ENCODE data around the gene TRAPPC3L. TPM values are rescaled to one million over a fixed set of nuclear protein-coding genes. Genes with fewer than 3 reads are reported as not detected.
A peak's percentile ranks its signal among the peaks of the same experiment; 100 is the strongest.

Gene TRAPPC3L
- total and polyA plus RNA-seq, 2 of the 13 experiments (the other 11 are each of a cell fraction or from before 2014, with no cell fraction given): not detected

- TF ChIP-seq ZNF782 (CRISPR knock-in tag; IDR thresholded peaks at IDR 0.05; ENCODE audit: borderline replicate concordance): 0 out of 2 replicates have a peak, but pooled peaks have one; percentile 57
- TF ChIP-seq TBX3 (IDR thresholded peaks at IDR 0.05; ENCODE audit: borderline replicate concordance): no peak
- no peak for TF ChIP-seq THRA (CRISPR knock-in tag; IDR thresholded peaks at IDR 0.05; ENCODE audit: borderline replicate concordance)
- TF ChIP-seq NR2F2 (IDR thresholded peaks at IDR 0.05; ENCODE audit: borderline replicate concordance, low read depth): no peak
- TF ChIP-seq STAG1 (CRISPR knock-in tag; IDR thresholded peaks at IDR 0.05): peak; percentile 88
- no peak for TF ChIP-seq ERF (CRISPR knock-in tag; IDR thresholded peaks at IDR 0.05)
- peak; percentile 34; the same call in 1 of the 2 replicates for TF ChIP-seq DMTF1 (CRISPR knock-in tag; IDR thresholded peaks at IDR 0.05)
- no peak for TF ChIP-seq ZNF180 (CRISPR knock-in tag; IDR thresholded peaks at IDR 0.05; ENCODE audit: borderline replicate concordance, low read depth)
- no peak for TF ChIP-seq RFX5 (IDR thresholded peaks at IDR 0.05; ENCODE audit: low read depth, low read length)
- peak; percentile 24; the same call in 1 of the 2 replicates for TF ChIP-seq TARDBP (CRISPR knock-in tag; IDR thresholded peaks at IDR 0.05)
- TF ChIP-seq FOXM1 (CRISPR knock-in tag; IDR thresholded peaks at IDR 0.05): no peak
- no peak for TF ChIP-seq ZNF251 (CRISPR knock-in tag; IDR thresholded peaks at IDR 0.05)
- TF ChIP-seq SAP130 (CRISPR knock-in tag; IDR thresholded peaks at IDR 0.05; ENCODE audit: low read depth): no peak; the same call in 1 of the 2 replicates
- peak; percentile 36; the same call in 1 of the 2 replicates for TF ChIP-seq REPIN1 (CRISPR knock-in tag; IDR thresholded peaks at IDR 0.05; ENCODE audit: borderline replicate concordance, low read depth)
- TF ChIP-seq, protein P1, sequence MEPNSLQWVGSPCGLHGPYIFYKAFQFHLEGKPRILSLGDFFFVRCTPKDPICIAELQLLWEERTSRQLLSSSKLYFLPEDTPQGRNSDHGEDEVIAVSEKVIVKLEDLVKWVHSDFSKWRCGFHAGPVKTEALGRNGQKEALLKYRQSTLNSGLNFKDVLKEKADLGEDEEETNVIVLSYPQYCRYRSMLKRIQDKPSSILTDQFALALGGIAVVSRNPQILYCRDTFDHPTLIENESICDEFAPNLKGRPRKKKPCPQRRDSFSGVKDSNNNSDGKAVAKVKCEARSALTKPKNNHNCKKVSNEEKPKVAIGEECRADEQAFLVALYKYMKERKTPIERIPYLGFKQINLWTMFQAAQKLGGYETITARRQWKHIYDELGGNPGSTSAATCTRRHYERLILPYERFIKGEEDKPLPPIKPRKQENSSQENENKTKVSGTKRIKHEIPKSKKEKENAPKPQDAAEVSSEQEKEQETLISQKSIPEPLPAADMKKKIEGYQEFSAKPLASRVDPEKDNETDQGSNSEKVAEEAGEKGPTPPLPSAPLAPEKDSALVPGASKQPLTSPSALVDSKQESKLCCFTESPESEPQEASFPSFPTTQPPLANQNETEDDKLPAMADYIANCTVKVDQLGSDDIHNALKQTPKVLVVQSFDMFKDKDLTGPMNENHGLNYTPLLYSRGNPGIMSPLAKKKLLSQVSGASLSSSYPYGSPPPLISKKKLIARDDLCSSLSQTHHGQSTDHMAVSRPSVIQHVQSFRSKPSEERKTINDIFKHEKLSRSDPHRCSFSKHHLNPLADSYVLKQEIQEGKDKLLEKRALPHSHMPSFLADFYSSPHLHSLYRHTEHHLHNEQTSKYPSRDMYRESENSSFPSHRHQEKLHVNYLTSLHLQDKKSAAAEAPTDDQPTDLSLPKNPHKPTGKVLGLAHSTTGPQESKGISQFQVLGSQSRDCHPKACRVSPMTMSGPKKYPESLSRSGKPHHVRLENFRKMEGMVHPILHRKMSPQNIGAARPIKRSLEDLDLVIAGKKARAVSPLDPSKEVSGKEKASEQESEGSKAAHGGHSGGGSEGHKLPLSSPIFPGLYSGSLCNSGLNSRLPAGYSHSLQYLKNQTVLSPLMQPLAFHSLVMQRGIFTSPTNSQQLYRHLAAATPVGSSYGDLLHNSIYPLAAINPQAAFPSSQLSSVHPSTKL (CRISPR knock-in tag; IDR thresholded peaks at IDR 0.05): peak; percentile 48; the same call in 1 of the 2 replicates
- 0 out of 2 replicates have a peak, but pooled peaks have one; percentile 18 for TF ChIP-seq DNMT3B (CRISPR knock-in tag; conservative IDR thresholded peaks at IDR 0.05)
- no peak for TF ChIP-seq RXRB (CRISPR knock-in tag; IDR thresholded peaks at IDR 0.05; ENCODE audit: borderline replicate concordance)
- TF ChIP-seq DR1 (CRISPR knock-in tag; IDR thresholded peaks at IDR 0.05): no peak
- 0 out of 2 replicates have a peak, but pooled peaks have one; percentile 22 for TF ChIP-seq JUN (CRISPR knock-in tag; IDR thresholded peaks at IDR 0.05)
- 0 out of 2 replicates have a peak, but pooled peaks have one; percentile 14 for TF ChIP-seq ELF3 (CRISPR knock-in tag; IDR thresholded peaks at IDR 0.05)
- no peak for TF ChIP-seq RFXANK (CRISPR knock-in tag; IDR thresholded peaks at IDR 0.05)
- no peak for TF ChIP-seq ZNF331 (CRISPR knock-in tag; IDR thresholded peaks at IDR 0.05)
- no peak for TF ChIP-seq DRAP1 (CRISPR knock-in tag; IDR thresholded peaks at IDR 0.05)
- 0 out of 2 replicates have a peak, but pooled peaks have one; percentile 59 for TF ChIP-seq ZNF12 (CRISPR knock-in tag; IDR thresholded peaks at IDR 0.05)
Measured at GRCh38 chr6:116561377-116562018, 16.0 kb upstream of the TRAPPC3L start (continued).

All from HepG2 (cell line).